HepG2 (cell line): Measurements from ENCODE around the gene MAP1LC3C. TPM values are rescaled to one million over a fixed set of nuclear protein-coding genes. Genes with fewer than 3 reads are reported as not detected.

ENCODE experiments used
- ATAC-seq: fragments of 200-7000 bp; cut with Tn5 transposase; 3 replicates; pipeline ENCODE4 v1.9.1; 2020; ENCODE audit warnings: mild to moderate bottlenecking, moderate library complexity
- BruUV-seq: library from RNA; stranded (reverse); fragments of 400-500 nt; replicated peaks from 2 replicates; lab custom pipeline; 2021; lab: Mats Ljungman, UMichigan
- CTCF ChIA-PET: fragments of 300-600 bp; formaldehyde crosslinking; extraction: SDS; loops from one replicate; lab custom pipeline; 2021; ENCODE audit warnings: low total read pairs, inconsistent platforms, low intra/inter-chr PET ratio; lab: Yijun Ruan, JAX
- POLR2A ChIA-PET: fragments of 350-600 bp; sonication (Branson Sonifier 250); formaldehyde crosslinking; loops from one replicate; lab custom pipeline; 2020; ENCODE audit warnings: antibody characterized with exemption, inconsistent platforms; lab: Yijun Ruan, JAX
- DNase-seq: peaks from one replicate; pipeline ENCODE4 v3.0.0-alpha.2; 2015; ENCODE audit warnings: low spot score
- FAIRE-seq: peaks from 3 replicates; lab custom pipeline; 2011; peaks lifted over from hg19 to GRCh38; lab: Jason Lieb, UNC
- H2AFZ ChIP-seq: one replicate; pipeline ENCODE4 v1.6.1; 2011; ENCODE audit warnings: low read length, inconsistent platforms
- H3K27ac ChIP-seq: fragments of 300-600 bp; 3 replicates; pipeline ENCODE4 v1.8.0; 2011; ENCODE audit warnings: mixed run types, mild to moderate bottlenecking, mixed read lengths, low read length, inconsistent platforms; ENCODE audit not compliant: insufficient read depth; ENCODE audit errors: extremely low read length
- H3K27me3 ChIP-seq, 2 experiments: fragments of 200-600 bp in 1 of 2; 2 replicates in 1 of 2; 3 replicates in 1 of 2; pipeline versions ENCODE4 v1.6.0 to v1.8.0; 2011; ENCODE audit warnings: low read length in 2 of 2, mild to moderate bottlenecking in 2 of 2, moderate library complexity in 2 of 2, inconsistent platforms in 1 of 2; ENCODE audit not compliant: insufficient read depth in 2 of 2, control insufficient read depth in 1 of 2
- H3K36me3 ChIP-seq, 2 experiments: fragments of 200-600 bp in 1 of 2; replicated peaks in 1 of 2; 2 replicates in 1 of 2; 3 replicates in 1 of 2; pipeline versions ENCODE4 v1.5.1 to v1.8.0; 2011; ENCODE audit warnings: low read length in 2 of 2, inconsistent platforms in 1 of 2; ENCODE audit not compliant: insufficient read depth in 2 of 2, control insufficient read depth in 1 of 2
- H3K4me1 ChIP-seq: 2 replicates; pipeline ENCODE4 v1.5.1; 2012; ENCODE audit warnings: low read length, inconsistent platforms; ENCODE audit not compliant: insufficient read depth
- H3K4me2 ChIP-seq: 2 replicates; pipeline ENCODE4 v1.6.0; 2011; ENCODE audit warnings: low read depth, low read length, inconsistent platforms
- H3K4me3 ChIP-seq, 3 experiments: fragments of 200-600 bp in 1 of 3; sonication (generic), shearing (Covaris generic) in 1 of 3; replicated peaks in 1 of 3; 2 replicates each; pipeline ENCODE4 v1.5.1; 2011 to 2016; ENCODE audit warnings: low read length in 3 of 3, inconsistent platforms in 2 of 3, low read depth in 2 of 3, mild to moderate bottlenecking in 2 of 3, control low read depth in 1 of 3, mixed read lengths in 1 of 3; ENCODE audit not compliant: insufficient read depth in 1 of 3
- H3K79me2 ChIP-seq: one replicate; pipeline ENCODE4 v1.6.1; 2011; ENCODE audit warnings: low read length, inconsistent platforms; ENCODE audit not compliant: insufficient read depth
- H3K9ac ChIP-seq: 2 replicates; pipeline ENCODE4 v1.6.0; 2011; ENCODE audit warnings: mild to moderate bottlenecking, low read depth, low read length, inconsistent platforms; ENCODE audit not compliant: insufficient read depth
- H3K9me3 ChIP-seq: 2 replicates; pipeline ENCODE4 v1.5.1; 2012; ENCODE audit warnings: mild to moderate bottlenecking, low read length
- H4K20me1 ChIP-seq: 2 replicates; pipeline ENCODE4 v1.6.0; 2011; ENCODE audit warnings: inconsistent platforms, mild to moderate bottlenecking, low read length, moderate library complexity; ENCODE audit not compliant: insufficient read depth
- ARID2 ChIP-seq: sonication (generic); formaldehyde crosslinking; IDR thresholded peaks from 2 replicates; pipeline ENCODE4 v1.8.1; 2022; ENCODE audit warnings: mild to moderate bottlenecking, missing genetic modification reagents, borderline replicate concordance
- ATAD3A ChIP-seq: sonication (generic); formaldehyde crosslinking; IDR thresholded peaks from 2 replicates; pipeline ENCODE4 v1.4.0; 2020; ENCODE audit warnings: missing genetic modification reagents
- CSRNP1 ChIP-seq: sonication (generic); formaldehyde crosslinking; IDR thresholded peaks from 2 replicates; pipeline ENCODE4 v1.8.1; 2023; ENCODE audit warnings: mild to moderate bottlenecking, missing genetic modification reagents
- GZF1 ChIP-seq: sonication (generic); formaldehyde crosslinking; IDR thresholded peaks from 2 replicates; pipeline ENCODE4 v1.5.1; 2020; ENCODE audit warnings: mild to moderate bottlenecking, missing genetic modification reagents
- IRX3 ChIP-seq: sonication (generic); formaldehyde crosslinking; IDR thresholded peaks from 2 replicates; pipeline ENCODE4 v1.8.1; 2023; ENCODE audit warnings: mild to moderate bottlenecking, low read depth, missing genetic modification reagents, borderline replicate concordance
- MXD1 ChIP-seq: sonication (generic); formaldehyde crosslinking; IDR thresholded peaks from 2 replicates; pipeline ENCODE4 v1.4.0; 2020; ENCODE audit warnings: mild to moderate bottlenecking, missing genetic modification reagents
- MXD4 ChIP-seq: IDR thresholded peaks from 2 replicates; pipeline ENCODE4 v1.6.1; 2016; ENCODE audit warnings: mild to moderate bottlenecking, missing biosample characterization, missing genetic modification reagents
- NFE2L1 ChIP-seq: sonication (generic); formaldehyde crosslinking; IDR thresholded peaks from 2 replicates; pipeline ENCODE4 v1.4.0; 2020; ENCODE audit warnings: missing genetic modification reagents, mild to moderate bottlenecking, borderline replicate concordance
- PHF21A ChIP-seq: sonication (generic); formaldehyde crosslinking; IDR thresholded peaks from 2 replicates; pipeline ENCODE4 v1.5.0; 2020; ENCODE audit warnings: mild to moderate bottlenecking, missing genetic modification reagents
- SNAPC5 ChIP-seq: sonication (generic); formaldehyde crosslinking; IDR thresholded peaks from 2 replicates; pipeline ENCODE4 v1.8.1; 2023; ENCODE audit warnings: mild to moderate bottlenecking, missing genetic modification reagents, borderline replicate concordance
- TRIM24 ChIP-seq: sonication (generic); formaldehyde crosslinking; IDR thresholded peaks from 2 replicates; pipeline ENCODE4 v1.8.0; 2022; ENCODE audit warnings: mild to moderate bottlenecking, missing genetic modification reagents
- YEATS2 ChIP-seq: sonication (generic); formaldehyde crosslinking; IDR thresholded peaks from 2 replicates; pipeline ENCODE4 v1.4.0; 2020; ENCODE audit warnings: missing genetic modification reagents, borderline replicate concordance
- ZNF280B ChIP-seq: sonication (generic); formaldehyde crosslinking; IDR thresholded peaks from 2 replicates; pipeline ENCODE4 v1.5.0; 2020; ENCODE audit warnings: missing genetic modification reagents, mild to moderate bottlenecking, borderline replicate concordance
- ZNF784 ChIP-seq: sonication (generic); formaldehyde crosslinking; IDR thresholded peaks from 2 replicates; pipeline ENCODE4 v1.5.1; 2020; ENCODE audit warnings: missing genetic modification reagents, mild to moderate bottlenecking, borderline replicate concordance
- ZSCAN25 ChIP-seq: sonication (generic); formaldehyde crosslinking; IDR thresholded peaks from 2 replicates; pipeline ENCODE4 v1.8.0; 2022; ENCODE audit warnings: mild to moderate bottlenecking, missing genetic modification reagents
- WGBS: methylation state at CpG from one replicate; pipeline ENCODE4 v1.1.6; 2017; ENCODE audit warnings: low lambda C conversion rate; 5-methylcytosine and 5-hydroxymethylcytosine counted together
- in situ Hi-C: cut with HindIII; loops from 2 replicates; pipeline ENCODE4 v1.10.0; 2017; ENCODE audit warnings: low pct_unique_long_range_greater_than_20kb; ENCODE audit not compliant: extremely low pct_ligation_motif_present
- intact Hi-C: fragments of 100-400 bp; cut with micrococcal nuclease; formaldehyde crosslinking; loops from one replicate; pipeline ENCODE4 v1.10.0; 2022; ENCODE audit not compliant: unreplicated experiment
- polyA plus RNA-seq, 8 experiments: library from polyadenylated mRNA; depleted of rRNA in 3 of 8; stranded (reverse) in 7 of 8; unstranded in 1 of 8; fragments of >200 nt; fragmentation: Illumina TruSeq in 4 of 8; extraction: Trizol in 4 of 8; gene quantifications; 2 replicates each; pipeline versions ENCODE4 v1.2.1 to v1.2.3, GENCODE V29; 2011 to 2016; ENCODE audit warnings: low read depth in 4 of 8, missing spikeins in 1 of 8, mixed read lengths in 1 of 8; ENCODE audit not compliant: insufficient read depth in 1 of 8
- total RNA-seq, 5 experiments: library from RNA; depleted of rRNA; stranded (reverse); fragments of >200 nt; fragmentation: Illumina TruSeq; extraction: Trizol; gene quantifications; 2 replicates each; pipeline ENCODE4 v1.2.3, GENCODE V29; 2016; ENCODE audit warnings: low read depth in 1 of 5

Gene MAP1LC3C
- total and polyA plus RNA-seq, 2 of the 13 experiments (the other 11 are each of a cell fraction or from before 2014, with no cell fraction given), result not detected

GRCh38 chr1:241979926-241980325 is 19.0 kb downstream of the MAP1LC3C start:
- Histone ChIP-seq H3K4me2 (no peak overlapping the region), H4K20me1 (no peaks in the 10 kb centered on the region), H3K79me2 (no peaks in the 10 kb centered on the region), H3K9me3 (no peaks in the 10 kb centered on the region), H3K4me1 (no peaks in the 10 kb centered on the region), H3K27ac (no peak overlapping the region), H3K4me3 (no peak overlapping the region), H2AFZ (no peak overlapping the region), H3K9ac (no peak overlapping the region), H3K27me3 (no peaks in the 10 kb centered on the region; a peak in 2 of 5 replicates), H3K36me3 (no peaks in the 10 kb centered on the region)
- in situ Hi-C loops, result loop anchor here (25.0 kb wide), 1 partner anchor 443 kb away; the partner anchor contains the start of gene KMO
- intact Hi-C loops, result no loop called here
- ChIA-PET CTCF (no interaction called here), POLR2A (no interaction called here)
- no TSS peak for BruUV-seq
- no peak for ATAC-seq
- DNase-seq, result no peak
- 12% methylated on average over 1 of the region's 1 CpG for WGBS
- TF ChIP-seq MXD4 (CRISPR knock-in tag) (no peak), ZSCAN25 (CRISPR knock-in tag) (no peak), CSRNP1 (CRISPR knock-in tag) (no peak), ZNF784 (CRISPR knock-in tag) (no peak), ZNF280B (CRISPR knock-in tag) (no peak), PHF21A (CRISPR knock-in tag) (no peak), MXD1 (CRISPR knock-in tag) (no peak), ATAD3A (CRISPR knock-in tag) (no peak), NFE2L1 (CRISPR knock-in tag) (no peak), SNAPC5 (CRISPR knock-in tag) (no peak), ARID2 (CRISPR knock-in tag) (no peak), GZF1 (no peak), IRX3 (no peak), YEATS2 (CRISPR knock-in tag) (no peak), TRIM24 (no peak)
- no peak for FAIRE-seq
